Gastrocnemius medialis (tissue), 4 donors: ENCODE results near the gene LTN1.

Experiments used
- CTCF ChIP-seq, 5 experiments: fragments of 450-650 bp in 3 of 5; fragments of 200-600 bp in 2 of 5; sonication (generic) in 2 of 5; IDR thresholded peaks in 4 of 5; conservative IDR thresholded peaks in 1 of 5; 1 replicate in 4 of 5; 2 replicates in 1 of 5; pipeline ENCODE4 v1.5.1; 2016 to 2019; ENCODE audit warnings: antibody characterized with exemption in 5 of 5, mild to moderate bottlenecking in 3 of 5, moderate library complexity in 3 of 5
- POLR2A ChIP-seq, 2 donors: fragments of 450-650 bp; IDR thresholded peaks; one replicate each; pipeline ENCODE4 v1.6.1; 2017; ENCODE audit warnings: antibody characterized with exemption in 2 of 2, mild to moderate bottlenecking in 2 of 2, moderate library complexity in 2 of 2

DNA sequence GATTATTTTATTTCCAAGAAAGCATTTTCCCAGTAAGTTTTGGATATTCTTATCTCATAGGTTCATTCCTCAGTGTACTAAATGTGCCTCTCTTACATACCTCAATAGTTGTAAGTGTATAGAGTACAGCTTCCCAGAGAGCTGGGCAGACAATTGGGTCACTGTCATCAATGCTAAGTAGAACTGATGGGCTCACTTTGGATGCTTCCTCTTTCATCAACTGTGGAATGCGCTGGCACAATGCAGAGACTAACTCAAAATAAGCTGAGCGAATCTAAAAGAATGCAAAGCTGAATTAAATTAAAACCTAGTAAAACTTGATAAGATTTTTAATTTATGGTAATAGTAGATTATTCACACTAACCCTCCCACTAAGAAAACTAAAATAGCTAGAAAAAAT lies 21.5 kb downstream of the LTN1 start:
- TF ChIP-seq CTCF (IDR thresholded peaks at IDR 0.05 in 4 of 5, conservative IDR thresholded peaks at IDR 0.05 in 1 of 5) (no peak), POLR2A (IDR thresholded peaks at IDR 0.05) (no peak)
